GM18951 (cell line): ENCODE data around the gene ZC3H13.

Experiments
- POLR2A ChIP-seq: IDR thresholded peaks from 4 replicates; pipeline ENCODE4 v1.6.1; 2011; ENCODE audit warnings: mild to moderate bottlenecking; ENCODE audit not compliant: insufficient read length, insufficient read depth; ENCODE audit errors: extremely low read depth
- in situ Hi-C: fragments of 300-500 bp; cut with MboI; formaldehyde crosslinking; loops from one replicate; pipeline ENCODE4 v1.12.0; 2022; ENCODE audit warnings: low sequenced_read_pairs, mixed read lengths, inconsistent platforms; ENCODE audit not compliant: unreplicated experiment

The ZC3H13 gene

GRCh38 chr13:46079770-46080169 lies 27.2 kb upstream of the ZC3H13 start:
- in situ Hi-C loops = no loop called here
- TF ChIP-seq POLR2A = no peak

- no peak for TF ChIP-seq POLR2A
- in situ Hi-C loops = no loop called here
These were observed 24.7 kb upstream of the ZC3H13 start for GRCh38 chr13:46077265-46077664.

DNA sequence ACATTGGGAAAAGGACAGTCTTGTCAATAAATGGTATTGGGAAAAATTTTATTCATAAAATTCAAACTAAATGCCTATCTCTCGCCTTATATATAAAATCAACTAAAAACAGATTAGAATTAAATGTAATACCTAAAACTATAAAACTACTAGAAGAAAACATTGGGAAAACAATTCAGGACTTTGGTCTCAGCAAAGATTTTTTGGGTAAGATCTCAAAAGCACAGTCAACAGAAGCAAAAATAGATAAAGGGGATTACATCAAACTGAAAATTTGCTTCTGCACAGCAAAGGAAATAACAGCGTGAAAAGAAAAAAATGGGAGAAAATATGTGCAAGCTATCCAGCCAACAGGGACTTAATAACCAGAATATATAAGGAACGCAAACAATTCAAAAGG lies 24.3 kb upstream of the ZC3H13 start:
- no peak for TF ChIP-seq POLR2A
- in situ Hi-C loops = no loop called here

DNA sequence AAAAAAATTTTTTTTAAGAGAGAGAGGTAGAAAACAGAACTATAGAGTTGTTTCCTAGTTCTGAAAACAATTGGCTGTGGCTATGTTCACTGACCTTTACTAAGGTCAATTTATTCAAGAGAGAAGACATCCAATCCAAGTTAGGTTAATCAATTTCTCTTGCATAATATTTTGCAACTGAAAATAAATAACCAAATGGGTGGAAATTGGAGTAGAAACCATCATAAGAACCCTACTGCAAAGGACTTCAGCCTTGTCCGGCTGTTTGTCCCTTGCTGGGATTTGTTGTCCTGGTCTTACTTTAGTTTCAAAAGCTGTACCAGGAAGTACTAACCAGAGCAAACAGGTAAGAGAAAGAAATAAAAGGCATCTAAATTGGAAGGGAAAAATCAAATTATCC lies 23.3 kb upstream of the ZC3H13 start:
- in situ Hi-C loops = no loop called here
- TF ChIP-seq POLR2A = no peak

DNA sequence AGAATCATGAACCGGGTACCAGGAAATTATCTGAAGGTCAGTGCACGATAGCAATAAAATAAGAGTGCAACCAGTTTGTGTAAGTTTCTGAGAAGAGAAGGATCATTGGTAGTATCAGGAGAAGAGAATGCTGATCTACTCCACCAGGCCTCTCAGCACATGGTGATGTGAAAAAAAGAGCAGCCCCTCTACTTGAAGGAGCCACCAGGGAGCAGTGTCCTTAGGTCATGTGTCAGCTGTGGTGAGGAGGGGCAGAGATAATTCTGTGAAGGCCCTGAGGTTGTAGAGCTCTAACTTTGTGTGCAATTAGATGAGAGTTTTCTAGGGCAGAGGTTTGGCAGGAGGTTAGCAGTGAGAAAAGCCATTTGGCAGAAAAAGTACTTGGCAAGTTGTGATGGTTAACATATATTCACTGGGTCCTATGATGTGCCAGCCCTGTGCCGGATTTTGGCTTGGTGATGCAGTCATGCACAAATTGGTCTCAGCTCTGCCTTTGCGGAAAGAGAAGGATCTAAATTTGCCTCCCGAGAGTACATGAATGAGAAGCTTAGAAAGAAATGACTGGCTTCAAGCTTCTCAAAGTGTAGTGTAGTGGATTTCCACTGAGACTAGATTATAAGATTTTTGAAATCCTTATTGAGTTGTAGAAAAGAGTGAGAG lies 19.2 kb upstream of the ZC3H13 start:
- in situ Hi-C loops = no loop called here
- TF ChIP-seq POLR2A = no peak

GRCh38 chr13:46063292-46063691 lies 10.7 kb upstream of the ZC3H13 start:
- in situ Hi-C loops = no loop called here
- TF ChIP-seq POLR2A = no peak

GRCh38 chr13:46062185-46062584 lies 9.6 kb upstream of the ZC3H13 start:
- in situ Hi-C loops = no loop called here
- TF ChIP-seq POLR2A = no peak

DNA sequence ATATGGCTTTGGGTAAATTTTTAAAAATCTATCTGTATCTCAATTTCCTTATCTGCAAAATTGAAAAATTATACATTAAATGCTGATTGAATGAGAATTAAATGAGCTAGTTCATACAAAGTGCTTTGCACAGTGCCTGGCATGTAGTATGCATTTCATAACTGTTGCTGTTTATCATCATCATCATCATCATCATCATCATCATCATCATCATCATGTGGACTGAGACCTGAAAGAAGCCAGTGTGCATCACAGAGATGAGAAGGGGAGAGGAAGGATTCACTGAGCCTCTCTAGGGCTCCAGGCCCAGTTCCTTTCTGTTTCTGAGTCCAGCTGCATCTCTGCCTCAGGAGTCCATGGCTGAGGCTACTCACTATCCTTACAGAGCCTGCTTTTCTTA lies 6.9 kb upstream of the ZC3H13 start:
- in situ Hi-C loops = no loop called here
- no peak for TF ChIP-seq POLR2A

DNA sequence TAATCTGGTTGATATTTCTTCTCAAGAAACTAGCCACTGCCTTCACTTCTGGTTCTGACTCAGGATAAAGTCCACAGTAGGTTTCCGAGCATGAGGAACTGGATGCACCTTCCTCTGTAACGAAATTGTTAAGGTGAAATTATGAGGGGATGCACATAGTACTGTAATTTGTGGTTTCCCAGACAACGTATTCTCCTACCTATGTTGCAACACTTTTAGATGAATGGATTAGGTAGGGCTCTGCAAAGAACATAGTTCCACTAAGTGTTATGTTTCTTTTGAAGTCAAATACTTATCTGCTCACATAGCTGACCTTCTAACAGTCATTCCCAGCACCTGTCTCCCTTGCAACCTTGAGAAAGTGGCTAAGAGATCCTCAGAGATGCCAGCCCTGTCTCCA lies 5.7 kb upstream of the ZC3H13 start:
- in situ Hi-C loops = no loop called here
- TF ChIP-seq POLR2A = no peak

DNA sequence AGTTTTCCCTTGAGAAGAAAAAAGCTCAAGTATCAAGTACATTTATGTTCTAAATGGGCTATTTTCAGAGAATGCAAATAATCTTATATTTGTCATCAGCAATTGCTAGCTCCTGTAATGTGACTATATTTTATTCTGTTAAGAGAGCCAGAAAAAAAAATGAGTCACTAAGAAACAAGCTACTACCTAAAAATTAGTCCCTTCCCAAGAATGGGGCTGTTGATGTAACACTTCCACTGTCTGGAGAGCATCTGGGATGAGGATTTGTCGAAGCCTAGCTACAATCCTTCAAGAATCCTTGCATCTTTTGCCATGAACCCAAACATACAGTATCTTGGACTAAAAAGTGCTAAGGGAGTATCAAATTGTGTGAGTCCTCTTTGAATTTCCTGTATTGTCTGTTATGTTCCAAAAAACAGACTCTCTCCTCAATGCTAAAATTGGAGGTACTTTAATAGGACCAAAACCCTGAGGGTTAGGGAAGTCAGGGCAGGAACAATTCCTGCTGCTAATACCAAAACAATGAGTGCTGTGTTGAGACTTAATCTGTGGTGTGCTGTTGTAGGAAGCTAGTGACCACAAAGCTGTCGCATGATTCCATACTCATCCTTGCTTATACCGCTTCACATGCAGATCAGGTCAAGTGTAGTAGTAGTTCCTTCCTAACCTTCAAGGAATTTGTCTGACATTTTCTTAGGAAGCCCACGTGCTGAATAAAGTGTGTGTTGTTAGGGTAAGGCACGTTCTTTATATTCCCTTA lies 4.9 kb upstream of the ZC3H13 start:
- no peak for TF ChIP-seq POLR2A
- in situ Hi-C loops = no loop called here

DNA sequence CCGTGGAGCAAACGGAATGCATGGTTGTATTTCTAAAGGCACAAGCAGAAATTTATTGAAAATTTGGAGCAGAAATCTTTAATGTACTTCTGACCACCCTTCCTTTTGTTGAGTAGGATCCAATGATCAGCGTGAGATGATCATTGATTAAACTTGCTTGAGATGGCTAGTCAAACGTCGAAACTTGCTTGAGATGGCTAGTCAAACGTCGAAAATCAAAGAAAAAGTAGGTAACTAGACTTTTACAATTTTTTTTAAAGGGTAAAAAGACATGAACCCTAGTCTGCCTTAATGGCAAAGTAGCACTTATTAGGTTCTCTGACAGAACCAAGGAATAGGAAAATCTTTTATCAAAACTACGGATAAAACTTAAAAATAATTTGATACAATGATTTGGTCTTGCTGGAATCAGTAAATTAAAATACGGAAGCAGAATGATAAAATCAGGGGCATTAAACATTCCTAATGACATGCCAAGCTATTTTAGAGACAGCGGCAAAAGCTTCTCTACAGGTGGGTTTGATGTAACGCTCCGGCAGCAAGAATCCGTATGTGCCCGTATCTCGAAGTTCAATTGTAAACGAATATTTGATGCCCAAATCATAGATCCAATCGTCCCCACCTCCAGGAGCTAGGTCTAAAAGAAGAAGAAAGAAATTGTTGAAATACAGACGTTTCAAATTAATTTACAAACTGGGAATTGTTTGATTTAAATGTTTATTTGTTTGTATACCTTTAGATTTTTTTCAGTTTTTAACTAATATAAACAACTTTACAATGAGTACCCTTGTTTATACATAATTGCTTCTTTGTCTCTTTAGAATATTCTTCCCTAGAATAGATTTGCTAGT lies 841 bp upstream of the ZC3H13 start:
- no peak for TF ChIP-seq POLR2A
- in situ Hi-C loops = no loop called here

DNA sequence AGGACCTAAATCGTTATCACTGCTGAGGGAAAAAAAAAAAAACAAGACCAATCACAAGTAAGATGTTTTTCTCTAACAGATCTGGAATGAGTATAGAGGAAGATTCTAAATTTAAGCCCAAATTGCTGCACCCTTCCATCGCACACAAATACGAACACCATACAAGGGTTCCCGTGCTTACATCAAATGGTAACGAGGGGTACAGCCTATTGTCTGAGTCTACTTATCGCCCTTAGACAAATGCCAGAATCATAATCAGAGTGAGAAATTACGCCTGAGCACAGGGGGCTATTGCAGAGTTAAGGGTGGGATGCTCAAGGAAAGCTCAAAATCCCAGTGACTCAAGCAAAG lies 603 bp downstream of the ZC3H13 start:
- TF ChIP-seq POLR2A = no peak
- in situ Hi-C loops = no loop called here

- in situ Hi-C loops = no loop called here
- TF ChIP-seq POLR2A = no peak
These were observed 1.8 kb downstream of the ZC3H13 start for GRCh38 chr13:46050771-46051170.

GRCh38 chr13:46045424-46045823 lies 7.1 kb downstream of the ZC3H13 start:
- no peak for TF ChIP-seq POLR2A
- in situ Hi-C loops = no loop called here

DNA sequence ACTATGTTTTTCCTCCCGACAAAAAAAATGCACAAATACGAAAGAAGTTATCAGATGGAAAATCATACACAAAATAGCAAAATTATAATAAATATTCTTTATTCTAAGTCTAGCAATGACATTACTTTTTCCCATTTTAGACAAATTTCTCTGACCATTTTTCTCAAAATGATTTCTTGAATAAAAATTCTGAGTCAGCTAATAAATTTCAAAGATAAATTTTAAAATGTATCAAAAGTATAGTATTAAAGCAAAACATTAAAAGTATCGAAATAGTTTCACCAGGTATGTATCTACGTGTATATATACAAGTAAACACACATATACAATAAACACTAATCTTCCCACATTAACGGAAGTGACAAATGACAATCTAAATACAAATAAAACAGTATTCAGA lies 8.9 kb downstream of the ZC3H13 start:
- no peak for TF ChIP-seq POLR2A
- in situ Hi-C loops = no loop called here
